ENCODE results near the gene PPIA. TPM values are rescaled to one million over a fixed set of nuclear protein-coding genes. Genes with fewer than 3 reads are reported as not detected.
"Not testable (repeated sequence)": the region's sequence is repeated elsewhere in the genome, so short reads cannot be mapped to it uniquely, and the experiment has no call there.

The PPIA gene
- total RNA-seq, 2 donors from 2014 or later: 957 to 1,544 TPM

DNA sequence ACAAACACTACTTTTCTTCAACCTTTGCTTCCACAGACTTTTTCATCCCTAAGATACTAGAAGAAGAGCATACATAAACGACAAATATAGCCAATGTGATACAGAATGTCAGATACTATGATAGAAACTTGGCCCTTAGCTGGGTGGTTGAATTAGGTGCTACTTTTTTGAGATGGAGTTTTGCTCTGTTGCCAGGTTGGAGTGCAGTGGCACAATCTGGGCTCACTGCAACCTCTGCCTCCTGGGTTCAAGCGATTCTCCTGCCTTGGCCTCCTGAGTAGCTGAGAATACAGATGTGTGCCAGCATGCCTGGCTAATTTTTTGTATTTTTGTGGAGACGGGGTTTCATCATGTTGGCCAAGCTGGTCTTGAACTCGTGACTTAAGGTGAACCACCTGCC lies 3.5 kb downstream of the PPIA start:
- intact Hi-C loops (cut with DNase I): no loop called here
- DNase-seq (ENCODE audit: low spot score): no peak
- Histone ChIP-seq H3K4me3 (no peak overlapping the region), H3K9me3 (no peaks in the 10 kb centered on the region), H3K4me1 (replicated peaks) (peaks cover 3% of the 10 kb centered on the region), H3K36me3 (peaks cover 0 to 14% of the 10 kb centered on the region in 2 donors), H3K27me3 (replicated peaks; ENCODE audit: insufficient read depth) (no peaks in the 10 kb centered on the region), H3K27ac (no peak overlapping the region)
- TF ChIP-seq, protein P1, sequence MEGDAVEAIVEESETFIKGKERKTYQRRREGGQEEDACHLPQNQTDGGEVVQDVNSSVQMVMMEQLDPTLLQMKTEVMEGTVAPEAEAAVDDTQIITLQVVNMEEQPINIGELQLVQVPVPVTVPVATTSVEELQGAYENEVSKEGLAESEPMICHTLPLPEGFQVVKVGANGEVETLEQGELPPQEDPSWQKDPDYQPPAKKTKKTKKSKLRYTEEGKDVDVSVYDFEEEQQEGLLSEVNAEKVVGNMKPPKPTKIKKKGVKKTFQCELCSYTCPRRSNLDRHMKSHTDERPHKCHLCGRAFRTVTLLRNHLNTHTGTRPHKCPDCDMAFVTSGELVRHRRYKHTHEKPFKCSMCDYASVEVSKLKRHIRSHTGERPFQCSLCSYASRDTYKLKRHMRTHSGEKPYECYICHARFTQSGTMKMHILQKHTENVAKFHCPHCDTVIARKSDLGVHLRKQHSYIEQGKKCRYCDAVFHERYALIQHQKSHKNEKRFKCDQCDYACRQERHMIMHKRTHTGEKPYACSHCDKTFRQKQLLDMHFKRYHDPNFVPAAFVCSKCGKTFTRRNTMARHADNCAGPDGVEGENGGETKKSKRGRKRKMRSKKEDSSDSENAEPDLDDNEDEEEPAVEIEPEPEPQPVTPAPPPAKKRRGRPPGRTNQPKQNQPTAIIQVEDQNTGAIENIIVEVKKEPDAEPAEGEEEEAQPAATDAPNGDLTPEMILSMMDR (IDR thresholded peaks at IDR 0.05): no peak
- TF ChIP-seq POLR2A (IDR thresholded peaks at IDR 0.05): no peak
- no peak for TF ChIP-seq POLR2AphosphoS5 (IDR thresholded peaks at IDR 0.05)
- WGBS: 79% methylated on average over 4 of the region's 4 CpGs

DNA sequence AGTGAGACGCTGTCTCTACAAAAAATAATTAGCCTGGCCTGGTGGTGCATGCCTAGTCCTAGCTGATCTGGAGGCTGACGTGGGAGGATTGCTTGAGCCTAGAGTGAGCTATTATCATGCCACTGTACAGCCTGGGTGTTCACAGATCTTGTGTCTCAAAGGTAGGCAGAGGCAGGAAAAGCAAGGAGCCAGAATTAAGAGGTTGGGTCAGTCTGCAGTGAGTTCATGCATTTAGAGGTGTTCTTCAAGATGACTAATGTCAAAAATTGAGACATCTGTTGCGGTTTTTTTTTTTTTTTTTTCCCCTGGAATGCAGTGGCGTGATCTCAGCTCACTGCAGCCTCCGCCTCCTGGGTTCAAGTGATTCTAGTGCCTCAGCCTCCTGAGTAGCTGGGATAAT lies 5.4 kb downstream of the PPIA start:
- WGBS: 88% methylated on average over 5 of the region's 5 CpGs
- no peaks in the 10 kb centered on the region for H3K27me3 ChIP-seq (replicated peaks; ENCODE audit: insufficient read depth)
- H3K9me3 ChIP-seq: no peaks in the 10 kb centered on the region
- TF ChIP-seq POLR2A (IDR thresholded peaks at IDR 0.05) (no peak), POLR2AphosphoS5 (IDR thresholded peaks at IDR 0.05) (no peak)
- TF ChIP-seq, protein P1 (IDR thresholded peaks at IDR 0.05): no peak
- H3K4me1 ChIP-seq (replicated peaks): peaks cover 3% of the 10 kb centered on the region
- H3K27ac ChIP-seq: no peak overlapping the region
- intact Hi-C loops (cut with DNase I): no loop called here
- DNase-seq (ENCODE audit: low spot score): no peak
- peaks cover 0 to 14% of the 10 kb centered on the region in 2 donors for H3K36me3 ChIP-seq
- H3K4me3 ChIP-seq: no peak overlapping the region

DNA sequence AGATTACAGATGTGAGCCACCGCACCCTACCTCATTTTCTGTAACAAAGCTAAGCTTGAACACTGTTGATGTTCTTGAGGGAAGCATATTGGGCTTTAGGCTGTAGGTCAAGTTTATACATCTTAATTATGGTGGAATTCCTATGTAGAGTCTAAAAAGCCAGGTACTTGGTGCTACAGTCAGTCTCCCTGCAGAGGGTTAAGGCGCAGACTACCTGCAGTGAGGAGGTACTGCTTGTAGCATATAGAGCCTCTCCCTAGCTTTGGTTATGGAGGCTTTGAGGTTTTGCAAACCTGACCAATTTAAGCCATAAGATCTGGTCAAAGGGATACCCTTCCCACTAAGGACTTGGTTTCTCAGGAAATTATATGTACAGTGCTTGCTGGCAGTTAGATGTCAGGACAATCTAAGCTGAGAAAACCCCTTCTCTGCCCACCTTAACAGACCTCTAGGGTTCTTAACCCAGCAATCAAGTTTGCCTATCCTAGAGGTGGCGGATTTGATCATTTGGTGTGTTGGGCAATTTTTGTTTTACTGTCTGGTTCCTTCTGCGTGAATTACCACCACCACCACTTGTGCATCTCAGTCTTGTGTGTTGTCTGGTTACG lies 6.0 kb downstream of the PPIA start:
- TF ChIP-seq POLR2A (IDR thresholded peaks at IDR 0.05): no peak
- TF ChIP-seq, protein P1 (IDR thresholded peaks at IDR 0.05): no peak
- no peak for TF ChIP-seq POLR2AphosphoS5 (IDR thresholded peaks at IDR 0.05)
- no peak overlapping the region for H3K27ac ChIP-seq
- intact Hi-C loops (cut with DNase I): no loop called here
- no peaks in the 10 kb centered on the region for H3K9me3 ChIP-seq
- H3K36me3 ChIP-seq: peaks cover 0 to 14% of the 10 kb centered on the region in 2 donors
- H3K4me3 ChIP-seq: no peak overlapping the region
- WGBS: 97% methylated on average over 5 of the region's 5 CpGs
- peaks cover 3% of the 10 kb centered on the region for H3K4me1 ChIP-seq (replicated peaks)
- H3K27me3 ChIP-seq (replicated peaks; ENCODE audit: insufficient read depth): no peaks in the 10 kb centered on the region
- no peak for DNase-seq (ENCODE audit: low spot score)

DNA sequence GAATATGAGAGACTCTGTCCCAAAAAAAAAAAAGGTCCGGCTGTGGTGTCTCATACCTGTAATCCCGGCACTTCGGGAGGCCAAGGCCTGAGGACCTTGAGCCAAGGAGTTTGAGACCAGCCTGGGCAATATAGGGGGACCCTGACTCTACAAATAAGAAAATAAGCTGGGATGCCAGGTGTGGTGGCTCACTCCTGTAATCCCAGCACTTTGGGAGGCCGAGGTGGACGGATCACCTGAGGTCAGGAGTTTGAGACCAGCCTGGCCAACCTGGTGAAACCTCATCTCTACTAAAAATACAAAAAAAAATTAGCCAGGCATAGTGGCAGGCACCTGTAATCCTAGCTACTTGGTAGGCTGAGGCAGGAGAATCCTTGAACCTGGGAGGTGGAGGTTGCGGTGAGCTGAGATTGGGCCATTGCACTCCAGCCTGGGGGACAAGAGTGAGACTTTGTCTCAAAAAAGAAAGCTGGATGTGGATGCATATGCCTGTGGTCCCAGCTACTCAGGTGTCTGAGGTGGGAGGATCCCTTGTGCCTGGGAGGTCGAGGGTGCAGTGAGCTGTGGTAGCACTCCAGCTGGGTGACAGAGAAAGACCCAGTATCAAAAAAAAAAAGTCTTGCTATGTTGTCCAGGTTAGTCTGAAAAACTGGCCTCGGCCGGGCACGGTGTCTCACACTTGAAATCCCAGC lies 7.5 kb downstream of the PPIA start:
- H3K4me3 ChIP-seq; H3K9me3 ChIP-seq; H3K27me3 ChIP-seq (replicated peaks; ENCODE audit: insufficient read depth); intact Hi-C loops (cut with DNase I); DNase-seq (ENCODE audit: low spot score); H3K27ac ChIP-seq; H3K4me1 ChIP-seq (replicated peaks): not testable (repeated sequence)
- 85% methylated on average over 10 of the region's 10 CpGs for WGBS
- peaks cover 0 to 14% of the 10 kb centered on the region in 2 donors for H3K36me3 ChIP-seq

DNA sequence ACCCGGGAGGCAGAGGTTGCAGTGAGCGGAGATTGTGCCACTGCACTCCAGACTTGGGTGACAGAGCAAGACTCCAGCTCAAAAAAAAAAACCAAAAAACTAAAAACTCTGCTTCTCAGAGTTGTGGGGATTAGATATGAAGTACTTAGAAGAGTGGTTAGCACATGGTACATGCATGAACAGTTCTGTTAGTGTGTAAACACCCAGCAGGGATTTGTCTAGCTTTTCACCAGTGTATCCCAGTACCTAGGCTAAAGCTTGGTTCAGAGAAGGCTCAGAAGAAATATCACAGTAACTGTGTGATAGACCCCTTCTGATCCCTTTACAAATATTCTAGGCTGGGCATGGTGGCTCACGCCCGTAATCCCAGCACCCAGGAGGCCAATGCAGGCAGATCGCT lies 9.5 kb downstream of the PPIA start:
- Histone ChIP-seq H3K4me3 (no peak overlapping the region), H3K27me3 (replicated peaks; ENCODE audit: insufficient read depth) (no peaks in the 10 kb centered on the region), H3K36me3 (peaks cover 0 to 14% of the 10 kb centered on the region in 2 donors), H3K9me3 (no peaks in the 10 kb centered on the region), H3K27ac (no peak overlapping the region), H3K4me1 (replicated peaks) (no peaks in the 10 kb centered on the region)
- intact Hi-C loops (cut with DNase I): no loop called here
- no peak for TF ChIP-seq POLR2AphosphoS5 (IDR thresholded peaks at IDR 0.05)
- 95% methylated on average over 5 of the region's 5 CpGs for WGBS
- DNase-seq (ENCODE audit: low spot score): no peak

DNA sequence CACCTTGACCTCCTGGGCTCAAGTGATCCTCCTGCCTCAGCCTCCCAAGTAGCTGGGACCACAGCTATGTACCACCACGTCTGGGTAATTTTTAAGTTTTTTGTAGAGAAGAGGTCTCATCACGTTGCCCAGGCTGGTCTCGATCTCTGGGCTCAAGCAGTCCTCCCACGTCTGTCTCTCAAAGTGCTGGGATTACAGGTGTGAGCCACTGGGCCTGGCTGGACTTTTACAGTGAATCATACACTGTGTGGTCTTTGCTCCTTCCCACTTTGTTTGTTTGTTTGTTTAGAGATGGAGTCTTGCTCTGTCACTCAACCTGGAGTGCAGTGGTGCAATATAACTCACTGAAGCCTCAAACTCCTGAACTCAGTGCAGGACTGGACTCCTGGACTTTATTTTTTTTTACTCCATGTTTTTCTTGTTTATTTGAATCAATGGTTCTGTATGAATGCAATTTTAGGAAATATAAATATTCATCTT lies 12.5 kb downstream of the PPIA start:
- DNase-seq (ENCODE audit: low spot score): no peak
- intact Hi-C loops (cut with DNase I): no loop called here
- H3K4me3 ChIP-seq: no peak overlapping the region
- 89% methylated on average over 4 of the region's 4 CpGs for WGBS
- H3K4me1 ChIP-seq (replicated peaks): no peaks in the 10 kb centered on the region
- no peaks in the 10 kb centered on the region for H3K9me3 ChIP-seq
- no peak overlapping the region for H3K27ac ChIP-seq
- peaks cover 0 to 7% of the 10 kb centered on the region in 2 donors for H3K36me3 ChIP-seq
- TF ChIP-seq POLR2A (IDR thresholded peaks at IDR 0.05) (no peak), POLR2AphosphoS5 (IDR thresholded peaks at IDR 0.05) (no peak)
- TF ChIP-seq, protein P1 (IDR thresholded peaks at IDR 0.05): no peak
- H3K27me3 ChIP-seq (replicated peaks; ENCODE audit: insufficient read depth): no peaks in the 10 kb centered on the region

Data from prostate gland (tissue), 2 donors.